K562 (cell line): ENCODE results near the gene KRT85. TPM values are rescaled to one million over a fixed set of nuclear protein-coding genes. Genes with fewer than 3 reads are reported as not detected.

Experiments used
- ATAC-seq: fragments of 200-7000 bp; cut with Tn5 transposase; 3 replicates; pipeline ENCODE4 v1.9.1; 2020; ENCODE audit warnings: moderate library complexity
- BruUV-seq: library from RNA; stranded (reverse); fragments of 400-500 nt; replicated peaks from 2 replicates; lab custom pipeline; 2021; lab: Mats Ljungman, UMichigan
- CTCF ChIA-PET: fragments of 300-600 bp; formaldehyde crosslinking; extraction: SDS; loops from one replicate; lab custom pipeline; 2021; ENCODE audit warnings: low intra/inter-chr PET ratio; lab: Yijun Ruan, JAX
- POLR2A ChIA-PET: fragments of 300-600, 350-650 bp; sonication (Branson Sonifier 250); formaldehyde crosslinking; extraction: SDS; loops from one replicate; lab custom pipeline; 2021; ENCODE audit warnings: antibody characterized with exemption, inconsistent platforms; lab: Yijun Ruan, JAX
- DNase-seq, 4 experiments: peaks; one replicate each; pipeline versions ENCODE4 v3.0.0 to v3.0.0-alpha.2; 2011 to 2018; ENCODE audit warnings: low spot score in 3 of 4, mixed read lengths in 3 of 4; ENCODE audit errors: extremely low read depth in 1 of 4
- FAIRE-seq: peaks from 2 replicates; lab custom pipeline; 2011; peaks lifted over from hg19 to GRCh38; lab: Jason Lieb, UNC
- H2AFZ ChIP-seq: 2 replicates; pipeline ENCODE4 v1.6.0; 2011; ENCODE audit warnings: low read depth, low read length, control low read depth, inconsistent platforms
- H3K27ac ChIP-seq: fragments of 200-600 bp; 3 replicates; pipeline ENCODE4 v1.8.0; 2011; ENCODE audit warnings: low read depth, mild to moderate bottlenecking, control low read depth, inconsistent platforms, low read length, moderate library complexity, mixed read lengths; ENCODE audit errors: extremely low read depth
- H3K27me3 ChIP-seq, 2 experiments: fragments of 300-600 bp in 1 of 2; 2 replicates in 1 of 2; 3 replicates in 1 of 2; pipeline versions ENCODE4 v1.6.0 to v1.8.0; 2011; ENCODE audit warnings: inconsistent platforms in 2 of 2, low read length in 2 of 2, mild to moderate bottlenecking in 1 of 2, mixed read lengths in 1 of 2, moderate library complexity in 1 of 2; ENCODE audit not compliant: control insufficient read depth in 2 of 2, insufficient read depth in 2 of 2
- H3K36me3 ChIP-seq: fragments of 300-600 bp; 3 replicates; pipeline ENCODE4 v1.8.0; 2011; ENCODE audit warnings: mild to moderate bottlenecking, low read length, inconsistent platforms; ENCODE audit not compliant: control insufficient read depth, insufficient read depth
- H3K4me1 ChIP-seq, 2 experiments: fragments of 200-600 bp in 1 of 2; replicated peaks in 1 of 2; 2 replicates in 1 of 2; 3 replicates in 1 of 2; pipeline versions ENCODE4 v1.5.1 to v1.8.0; 2011; ENCODE audit warnings: inconsistent platforms in 2 of 2, low read length in 2 of 2, mild to moderate bottlenecking in 1 of 2, mixed read lengths in 1 of 2, moderate library complexity in 1 of 2; ENCODE audit not compliant: control insufficient read depth in 2 of 2, insufficient read depth in 2 of 2
- H3K4me2 ChIP-seq: 2 replicates; pipeline ENCODE4 v1.6.1; 2011; ENCODE audit warnings: low read length, control low read depth, inconsistent platforms, mixed read lengths; ENCODE audit not compliant: insufficient read depth
- H3K4me3 ChIP-seq: fragments of 200-600 bp; sonication (generic), shearing (Covaris generic); 2 replicates; pipeline ENCODE4 v1.5.1; 2016; ENCODE audit warnings: control low read depth, inconsistent platforms
- H3K79me2 ChIP-seq: fragments of 200-600 bp; 3 replicates; pipeline ENCODE4 v1.8.0; 2011; ENCODE audit warnings: low read length, inconsistent platforms; ENCODE audit not compliant: control insufficient read depth, insufficient read depth
- H3K9ac ChIP-seq, 2 experiments: 2 replicates each; pipeline versions ENCODE4 v1.6.0 to v1.6.1; 2011; ENCODE audit warnings: low read depth in 2 of 2, low read length in 2 of 2, control low read depth in 1 of 2, inconsistent platforms in 1 of 2, mild to moderate bottlenecking in 1 of 2, mixed read lengths in 1 of 2; ENCODE audit not compliant: insufficient read depth in 1 of 2
- H3K9me1 ChIP-seq: one replicate; pipeline ENCODE4 v1.6.0; 2011; ENCODE audit warnings: inconsistent platforms, mild to moderate bottlenecking, low read length, moderate library complexity; ENCODE audit not compliant: control insufficient read depth, insufficient read depth
- H3K9me3 ChIP-seq: replicated peaks from 2 replicates; pipeline ENCODE4 v1.5.1; 2011; ENCODE audit warnings: low read depth, low read length, inconsistent platforms; ENCODE audit not compliant: control insufficient read depth, insufficient read depth
- H4K20me1 ChIP-seq: replicated peaks from 2 replicates; pipeline ENCODE4 v1.6.1; 2011; ENCODE audit warnings: low read length, inconsistent platforms, mixed read lengths; ENCODE audit not compliant: control insufficient read depth, insufficient read depth
- BCLAF1 ChIP-seq, 2 experiments: fragments of 450-650 bp in 1 of 2; IDR thresholded peaks; 2 replicates each; pipeline ENCODE4 v1.6.1; 2011 to 2017; ENCODE audit warnings: low read depth in 2 of 2, antibody characterized with exemption in 1 of 2, borderline replicate concordance in 1 of 2, low read length in 1 of 2, mild to moderate bottlenecking in 1 of 2, mixed read lengths in 1 of 2; ENCODE audit not compliant: control insufficient read depth in 1 of 2
- BRCA1 ChIP-seq, 2 experiments: fragments of 450-650 bp in 1 of 2; sonication (generic) in 1 of 2; formaldehyde crosslinking in 1 of 2; IDR thresholded peaks; 2 replicates each; pipeline versions ENCODE4 v1.5.0 to v1.6.1; 2017 to 2020; ENCODE audit warnings: mild to moderate bottlenecking in 1 of 2, missing genetic modification reagents in 1 of 2
- DACH1 ChIP-seq: fragments of 450-650 bp; IDR thresholded peaks from 2 replicates; pipeline ENCODE4 v1.6.1; 2018; ENCODE audit not compliant: partially characterized antibody
- ETV6 ChIP-seq, 3 experiments: fragments of 150-350 bp in 1 of 3; sonication (generic) in 1 of 3; formaldehyde crosslinking in 1 of 3; IDR thresholded peaks; 2 replicates each; pipeline versions ENCODE4 v1.6.1 to v1.8.0; 2014 to 2022; ENCODE audit warnings: borderline replicate concordance in 2 of 3, low read depth in 2 of 3, antibody characterized with exemption in 1 of 3, low read length in 1 of 3, mild to moderate bottlenecking in 1 of 3, missing genetic modification reagents in 1 of 3
- FOXA1 ChIP-seq: fragments of 450-650 bp; IDR thresholded peaks from 2 replicates; pipeline ENCODE4 v1.6.1; 2016; ENCODE audit warnings: mild to moderate bottlenecking, borderline replicate concordance
- HNRNPK ChIP-seq: fragments of 200-400 bp; formaldehyde crosslinking; IDR thresholded peaks from one replicate; pipeline ENCODE4 v1.6.1; 2018; ENCODE audit warnings: mild to moderate bottlenecking, low read depth, low read length; ENCODE audit not compliant: poor library complexity, severe bottlenecking
- NFIX ChIP-seq: fragments of 250-450 bp; sonication (Bioruptor Pico); IDR thresholded peaks from 2 replicates; pipeline ENCODE4 v1.4.0; 2020; ENCODE audit warnings: low read depth, mild to moderate bottlenecking, moderate library complexity
- ZBTB33 ChIP-seq: sonication (generic); formaldehyde crosslinking; IDR thresholded peaks from 2 replicates; pipeline ENCODE4 v1.8.1; 2023; ENCODE audit warnings: mild to moderate bottlenecking, missing genetic modification reagents
- ZNF12 ChIP-seq: sonication (generic); formaldehyde crosslinking; IDR thresholded peaks from 2 replicates; pipeline ENCODE4 v1.4.0; 2020; ENCODE audit warnings: mild to moderate bottlenecking, missing genetic modification reagents
- ZNF408 ChIP-seq: fragments of 250-450 bp; sonication (Bioruptor Pico); IDR thresholded peaks from 2 replicates; pipeline ENCODE4 v1.4.0; 2020; ENCODE audit warnings: low read depth, mild to moderate bottlenecking, moderate library complexity
- ZNF512 ChIP-seq: IDR thresholded peaks from 2 replicates; pipeline ENCODE4 v1.6.1; 2016; ENCODE audit warnings: missing genetic modification characterization, missing compliant biosample characterization
- WGBS: fragments of 100-300 bp; shearing (Covaris generic); methylation state at CpG from one replicate; pipeline ENCODE4 v1.1.6; 2016; ENCODE audit warnings: low coverage, mixed read lengths; ENCODE audit not compliant: insufficient coverage; ENCODE audit errors: missing lambda C conversion rate; 5-methylcytosine and 5-hydroxymethylcytosine counted together
- in situ Hi-C: fragments of 300-500 bp; cut with MboI; formaldehyde crosslinking; loops from 4 replicates; pipeline ENCODE4 v1.15.0; 2018; ENCODE audit warnings: inconsistent platforms, mixed read lengths
- intact Hi-C: fragments of 100-400 bp; cut with micrococcal nuclease; formaldehyde crosslinking; loops from 2 replicates; pipeline ENCODE4 v1.14.2; 2022
- polyA plus RNA-seq, 8 experiments: library from polyadenylated mRNA; depleted of rRNA in 4 of 8; stranded (reverse) in 5 of 8; unstranded in 3 of 8; fragments of >200 nt; fragmentation: Nextera tagmentation in 2 of 8; fragmentation: Illumina TruSeq in 1 of 8; extraction: Ambion mirVana in 2 of 8; extraction: Trizol in 1 of 8; gene quantifications; 2 replicates each; pipeline versions ENCODE4 v1.2.1 to v1.2.3, GENCODE V29; 2011 to 2014; ENCODE audit warnings: inconsistent platforms in 1 of 8, missing spikeins in 1 of 8
- total RNA-seq, 7 experiments: library from RNA; depleted of rRNA in 6 of 7; stranded (reverse); fragments of >200 nt in 6 of 7; fragmentation: Illumina TruSeq in 2 of 7; extraction: Trizol in 2 of 7; gene quantifications; 2 replicates each; pipeline versions ENCODE4 v1.2.1 to v1.2.3, GENCODE V29; 2011 to 2021; ENCODE audit warnings: low replicate concordance in 1 of 7

KRT85 gene
- total and polyA plus RNA-seq, 9 of the 15 experiments (the other 6 are each of a cell fraction or from before 2014, with no cell fraction given): not detected

GRCh38 chr12:52346593-52346992 is 20.7 kb downstream of the KRT85 start:
- no peak overlapping the region for H3K27ac ChIP-seq
- FAIRE-seq: no peak
- in situ Hi-C loops: no loop called here
- TF ChIP-seq ZBTB33 (CRISPR knock-in tag) (no peak), ZNF12 (CRISPR knock-in tag) (no peak), FOXA1 (no peak), ZNF408 (no peak), ZNF512 (tag) (no peak), BRCA1 (IDR thresholded peaks at IDR 0.05) (no peak), BRCA1 (CRISPR knock-in tag; IDR thresholded peaks at IDR 0.05) (no peak), HNRNPK (no peak), NFIX (CRISPR knock-in tag) (no peak), BCLAF1 (IDR thresholded peaks at IDR 0.05; ENCODE audit: borderline replicate concordance in 1 of 2, control insufficient read depth in 1 of 2, low read depth in 2 of 2, low read length in 1 of 2) (no peak), ETV6 (IDR thresholded peaks at IDR 0.05; ENCODE audit: borderline replicate concordance in 1 of 2, low read depth in 2 of 2, low read length in 1 of 2) (no peak), ETV6 (CRISPR knock-in tag; IDR thresholded peaks at IDR 0.05; ENCODE audit: borderline replicate concordance) (no peak), DACH1 (no peak)

More at GRCh38 chr12:52346593-52346992, 20.7 kb downstream of the KRT85 start:
- 2% methylated on average over 4 of the region's 4 CpGs for WGBS
- POLR2A ChIA-PET: interaction anchor here (1.5 kb wide), 1 partner anchor 9 kb away, joined by 3 read pairs; no protein-coding TSS in a partner anchor
- H3K4me2 ChIP-seq: no peak overlapping the region
- peaks cover 14 to 54% of the 10 kb centered on the region in 2 experiments; a peak in 3 of 5 replicates for H3K27me3 ChIP-seq
- no TSS peak for BruUV-seq
- CTCF ChIA-PET: no interaction called here
- no peaks in the 10 kb centered on the region; the same call in 1 of the 2 replicates for H4K20me1 ChIP-seq
- peaks cover 3% of the 10 kb centered on the region for H3K9me1 ChIP-seq
- H3K4me1 ChIP-seq: no peaks in the 10 kb centered on the region
- intact Hi-C loops: no loop called here
- no peaks in the 10 kb centered on the region for H3K9me3 ChIP-seq
- no peak overlapping the region for H3K4me3 ChIP-seq
- ATAC-seq (no peak), DNase-seq (no peak)
- H2AFZ ChIP-seq: no peak overlapping the region
- no peaks in the 10 kb centered on the region for H3K79me2 ChIP-seq
- H3K9ac ChIP-seq: no peak overlapping the region
- H3K36me3 ChIP-seq: no peaks in the 10 kb centered on the region
